AG04449 (cell line): ENCODE data around the gene SCP2D1.

Source experiments
- CTCF ChIA-PET: fragments of 350-600 bp; formaldehyde crosslinking; extraction: SDS; loops from one replicate; lab custom pipeline; 2021; ENCODE audit warnings: antibody characterized with exemption; lab: Yijun Ruan, JAX
- POLR2A ChIA-PET: fragments of 400-600, 350-600 bp; formaldehyde crosslinking; extraction: SDS; loops from one replicate; lab custom pipeline; 2020; ENCODE audit warnings: antibody characterized with exemption, inconsistent platforms; lab: Yijun Ruan, JAX
- DNase-seq: peaks from one replicate; pipeline ENCODE4 v3.0.0-alpha.2; 2010; ENCODE audit warnings: low read depth, low spot score
- H3K4me3 ChIP-seq: 2 replicates; pipeline ENCODE4 v1.5.1; 2011; ENCODE audit warnings: low read depth, mild to moderate bottlenecking, control low read depth, low read length
- TF ChIP-seq, protein P1 (sequence below): IDR thresholded peaks from one replicate; pipeline ENCODE4 v1.5.1; 2011; ENCODE audit warnings: mild to moderate bottlenecking, moderate library complexity, low read length, control low read depth, inconsistent platforms; ENCODE audit not compliant: insufficient read depth; ENCODE audit errors: missing control alignments

The SCP2D1 gene

DNA sequence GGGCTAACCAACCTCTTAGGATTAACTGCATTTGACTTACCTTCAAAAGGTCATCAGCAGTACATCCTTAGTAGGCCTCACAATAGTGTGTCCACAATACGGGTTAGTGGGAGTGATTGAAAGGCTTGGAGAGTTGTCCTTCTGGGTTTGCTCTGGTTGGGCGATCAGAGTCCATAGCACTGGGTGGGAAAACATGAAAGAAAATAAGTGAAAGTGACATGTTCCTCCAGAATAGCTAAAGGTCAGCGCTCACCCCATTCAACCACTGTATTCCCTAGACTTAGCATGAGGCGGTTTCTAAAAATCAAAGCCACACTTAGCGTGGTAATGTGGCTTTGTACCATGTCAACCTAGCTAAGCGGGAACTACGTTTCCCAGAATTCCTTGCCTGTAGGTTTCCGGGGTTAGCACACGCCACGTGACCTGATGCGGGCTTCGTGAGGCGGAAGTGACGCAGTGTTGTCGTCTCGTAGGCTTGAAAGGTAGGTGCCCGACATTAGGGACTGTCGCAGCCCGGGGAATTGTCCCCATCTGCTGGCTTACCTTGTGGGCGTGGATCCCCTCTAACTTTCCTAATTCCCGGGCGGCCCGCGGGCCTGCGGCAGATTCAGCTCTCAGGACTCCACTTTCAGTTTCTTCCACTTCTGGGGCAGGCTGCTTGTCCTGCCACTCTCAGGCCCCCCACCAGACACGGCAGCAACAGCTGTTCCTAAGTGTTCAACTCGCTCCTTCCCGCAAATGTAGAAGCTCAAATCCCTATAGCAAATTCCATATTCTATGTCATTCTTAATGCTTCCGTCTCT is 19.8 kb upstream of the SCP2D1 start:
- H3K4me3 ChIP-seq, result peak overlapping the region; percentile 80
- POLR2A ChIA-PET, result interaction anchor here (0.9 kb wide), 1 partner anchor 88 kb away, joined by 3 read pairs; no protein-coding TSS in a partner anchor
- TF ChIP-seq, protein P1, sequence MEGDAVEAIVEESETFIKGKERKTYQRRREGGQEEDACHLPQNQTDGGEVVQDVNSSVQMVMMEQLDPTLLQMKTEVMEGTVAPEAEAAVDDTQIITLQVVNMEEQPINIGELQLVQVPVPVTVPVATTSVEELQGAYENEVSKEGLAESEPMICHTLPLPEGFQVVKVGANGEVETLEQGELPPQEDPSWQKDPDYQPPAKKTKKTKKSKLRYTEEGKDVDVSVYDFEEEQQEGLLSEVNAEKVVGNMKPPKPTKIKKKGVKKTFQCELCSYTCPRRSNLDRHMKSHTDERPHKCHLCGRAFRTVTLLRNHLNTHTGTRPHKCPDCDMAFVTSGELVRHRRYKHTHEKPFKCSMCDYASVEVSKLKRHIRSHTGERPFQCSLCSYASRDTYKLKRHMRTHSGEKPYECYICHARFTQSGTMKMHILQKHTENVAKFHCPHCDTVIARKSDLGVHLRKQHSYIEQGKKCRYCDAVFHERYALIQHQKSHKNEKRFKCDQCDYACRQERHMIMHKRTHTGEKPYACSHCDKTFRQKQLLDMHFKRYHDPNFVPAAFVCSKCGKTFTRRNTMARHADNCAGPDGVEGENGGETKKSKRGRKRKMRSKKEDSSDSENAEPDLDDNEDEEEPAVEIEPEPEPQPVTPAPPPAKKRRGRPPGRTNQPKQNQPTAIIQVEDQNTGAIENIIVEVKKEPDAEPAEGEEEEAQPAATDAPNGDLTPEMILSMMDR, result no peak
- CTCF ChIA-PET, result interaction anchor here (1.3 to 1.4 kb wide), 2 partner anchors 160 to 161 kb away, joined by 3 to 4 read pairs; no protein-coding TSS in a partner anchor
- peak; percentile 41 for DNase-seq

DNA sequence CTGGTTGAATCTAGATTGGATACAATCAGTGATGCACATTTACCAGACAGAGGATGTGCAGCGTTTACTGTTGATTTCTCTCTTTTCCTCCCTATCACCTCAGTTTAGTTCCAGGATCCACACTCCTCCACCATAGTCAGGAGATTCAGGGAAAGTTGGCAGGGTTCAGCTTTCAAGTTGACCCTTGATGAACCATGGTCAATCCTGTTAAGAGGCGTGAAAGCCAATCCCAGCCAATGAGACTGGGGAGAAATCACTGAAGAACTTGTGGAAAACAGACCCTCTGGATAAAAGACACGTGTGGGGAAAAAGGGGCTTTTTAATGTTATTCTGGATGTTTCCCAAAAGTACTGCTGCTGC is 19.2 kb upstream of the SCP2D1 start:
- TF ChIP-seq, protein P1, result no peak
- H3K4me3 ChIP-seq, result peak overlapping the region; percentile 80
- CTCF ChIA-PET, result interaction anchor here (1.3 to 1.4 kb wide), 2 partner anchors 161 to 162 kb away, joined by 3 to 4 read pairs; no protein-coding TSS in a partner anchor
- no peak for DNase-seq
- POLR2A ChIA-PET, result no interaction called here

- CTCF ChIA-PET, result no interaction called here
Measured at GRCh38 chr20:18795366-18795765, 18.2 kb upstream of the SCP2D1 start.

GRCh38 chr20:18796282-18796833 is 17.2 kb upstream of the SCP2D1 start:
- TF ChIP-seq, protein P1, result no peak
- H3K4me3 ChIP-seq, result no peak overlapping the region
- DNase-seq, result no peak
- ChIA-PET POLR2A (no interaction called here), CTCF (no interaction called here)

More at GRCh38 chr20:18795366-18795765, 18.2 kb upstream of the SCP2D1 start:
- no peak overlapping the region for H3K4me3 ChIP-seq
- TF ChIP-seq, protein P1, result no peak
- POLR2A ChIA-PET, result no interaction called here
- DNase-seq, result no peak

DNA sequence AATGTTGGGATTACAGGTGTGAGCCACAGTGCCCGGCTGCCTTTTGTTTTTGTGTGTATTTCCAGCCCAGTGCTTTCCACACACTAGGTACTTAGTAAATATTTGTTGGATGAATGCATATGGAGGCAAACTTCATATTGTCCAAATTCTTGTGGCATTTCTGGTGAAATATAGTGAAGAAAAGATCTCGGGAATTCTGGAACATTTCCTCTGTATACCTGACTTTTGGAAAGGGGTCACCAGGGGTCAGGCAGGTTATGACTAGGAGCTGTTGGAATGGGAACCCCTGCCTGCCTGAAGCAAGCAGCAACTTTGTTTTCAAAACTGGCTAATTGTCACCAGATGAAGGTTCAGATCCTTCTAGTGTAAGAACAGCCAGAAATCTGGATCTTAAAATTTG is 12.1 kb upstream of the SCP2D1 start:
- ChIA-PET CTCF (no interaction called here), POLR2A (no interaction called here)
- TF ChIP-seq, protein P1, result no peak
- H3K4me3 ChIP-seq, result no peak overlapping the region
- DNase-seq, result no peak

DNA sequence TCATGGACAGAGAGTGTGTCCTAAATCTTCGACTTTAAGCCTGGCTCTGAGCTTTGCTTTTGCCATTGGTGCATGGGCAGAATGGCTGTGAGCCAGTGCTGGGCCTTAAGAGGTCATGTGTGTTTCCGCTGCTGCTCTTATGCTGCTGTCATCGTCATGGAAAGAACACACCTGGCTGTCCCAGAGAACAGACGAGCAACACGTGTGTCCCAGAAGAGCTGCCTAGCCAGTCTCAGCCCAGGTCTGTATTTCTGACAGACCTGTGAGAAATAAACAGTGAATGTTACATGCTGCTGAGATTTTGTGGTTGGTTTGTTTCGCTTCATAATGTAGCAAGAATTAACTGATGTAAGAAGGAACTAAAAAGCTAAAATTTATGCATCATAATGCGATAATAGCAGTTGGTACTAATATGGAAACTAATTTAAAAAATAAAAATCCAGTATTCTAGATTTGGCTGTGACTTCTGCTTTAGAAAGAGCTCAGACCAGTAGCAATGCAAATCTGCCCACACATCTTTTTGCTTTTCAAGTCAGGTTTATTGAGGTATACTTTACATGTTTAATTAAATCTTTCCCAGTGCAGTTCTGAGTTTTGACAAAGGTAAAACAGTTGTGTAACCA is 11.5 kb upstream of the SCP2D1 start:
- ChIA-PET CTCF (no interaction called here), POLR2A (no interaction called here)
- no peak overlapping the region for H3K4me3 ChIP-seq
- TF ChIP-seq, protein P1, result no peak
- no peak for DNase-seq
